HG03175 (cell line): ENCODE measurements around the gene IGFBP5.

Experiments
- ATAC-seq: cut with Tn5 transposase; IDR thresholded peaks from one replicate; pipeline ENCODE4 v1.9.1; 2021; ENCODE audit warnings: mild to moderate bottlenecking, moderate library complexity; ENCODE audit not compliant: unreplicated experiment

Gene IGFBP5, protein sequence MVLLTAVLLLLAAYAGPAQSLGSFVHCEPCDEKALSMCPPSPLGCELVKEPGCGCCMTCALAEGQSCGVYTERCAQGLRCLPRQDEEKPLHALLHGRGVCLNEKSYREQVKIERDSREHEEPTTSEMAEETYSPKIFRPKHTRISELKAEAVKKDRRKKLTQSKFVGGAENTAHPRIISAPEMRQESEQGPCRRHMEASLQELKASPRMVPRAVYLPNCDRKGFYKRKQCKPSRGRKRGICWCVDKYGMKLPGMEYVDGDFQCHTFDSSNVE

DNA sequence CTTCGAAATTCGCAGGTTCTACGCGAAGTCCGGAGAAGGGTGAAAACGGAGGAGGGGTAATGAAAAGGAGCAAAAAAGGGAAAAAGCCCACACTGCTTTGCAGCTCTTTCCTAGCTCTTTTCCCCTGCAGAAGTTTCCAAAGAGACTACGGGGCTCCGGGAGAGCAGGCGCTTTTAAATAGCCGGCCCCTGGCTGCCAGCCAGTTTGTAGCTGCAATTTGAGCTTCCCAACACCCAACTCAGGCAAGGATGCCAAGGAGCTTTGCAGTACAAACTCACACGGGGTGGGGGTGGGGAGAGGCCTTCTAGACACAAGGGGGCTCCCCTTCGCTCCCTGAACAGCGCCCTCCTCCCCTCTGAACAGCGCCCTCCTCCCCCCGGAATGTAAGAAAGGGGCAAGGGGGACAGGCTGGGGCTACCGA is at the start of gene IGFBP5:
TSS of gene IGFBP5 (minus strand) at position 149 of the 421 bp plus-strand sequence. CDS start 774 bp downstream, outside the sequence.
- ATAC-seq = no peak

DNA sequence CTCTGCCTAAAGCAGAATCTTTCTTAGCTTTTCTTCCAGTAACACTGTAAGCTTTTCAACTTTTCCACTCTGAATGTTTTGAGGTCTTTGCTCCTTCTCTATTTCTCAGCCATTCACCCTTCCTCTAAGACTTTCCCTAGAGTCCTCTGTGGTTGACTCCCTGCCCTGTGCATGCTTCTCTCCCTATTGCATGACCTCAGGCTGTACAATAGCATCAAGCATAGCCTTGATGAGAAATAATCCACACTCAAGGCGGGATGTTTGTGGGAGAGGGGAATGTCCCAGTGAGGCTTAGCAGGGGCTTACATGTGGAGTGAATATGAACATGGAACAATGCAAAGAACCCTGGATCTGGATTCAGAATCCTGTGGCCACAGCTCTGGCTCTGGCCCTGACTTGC is 48.4 kb upstream of the IGFBP5 start:
- no peak for ATAC-seq

DNA sequence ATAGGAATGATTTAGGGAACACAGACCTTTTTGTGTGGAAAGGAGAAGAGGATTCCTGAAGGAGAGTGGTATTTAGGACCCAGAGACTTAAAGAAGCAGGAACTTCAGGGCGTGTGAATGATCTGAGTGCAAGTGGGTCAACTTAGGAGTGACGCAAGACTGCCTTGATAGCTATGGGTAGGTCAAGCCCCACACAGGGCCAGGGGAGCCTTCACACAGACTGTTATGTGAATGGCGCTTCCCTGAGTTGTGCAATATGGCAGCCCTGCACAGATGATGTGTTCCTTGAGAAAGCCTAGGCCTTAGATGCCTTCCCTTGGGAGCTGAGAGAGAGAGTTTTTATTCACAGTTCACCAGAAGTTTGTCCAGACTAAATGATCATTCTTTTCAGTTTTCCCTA is 47.1 kb upstream of the IGFBP5 start:
- no peak for ATAC-seq

DNA sequence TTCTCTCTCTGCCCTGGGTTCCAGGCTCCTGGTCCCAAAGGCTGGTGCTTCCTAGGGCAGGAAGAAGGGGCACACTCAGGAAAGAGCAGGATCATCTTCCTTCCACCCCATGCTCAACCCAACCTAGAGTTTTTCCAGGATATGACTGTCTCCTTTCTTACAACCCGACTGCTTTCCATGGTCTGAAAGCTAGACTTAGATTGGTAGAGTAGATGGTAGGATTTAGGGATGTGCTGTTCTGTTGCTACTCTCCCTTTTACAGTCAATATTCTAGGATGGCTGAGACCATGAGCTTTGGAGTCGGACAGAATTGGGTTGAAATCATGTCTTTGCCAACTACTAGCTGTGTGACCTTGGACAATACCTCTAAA is 45.9 kb upstream of the IGFBP5 start:
- no peak for ATAC-seq

- ATAC-seq = no peak
Observed at GRCh38 chr2:216740557-216741222, 45.3 kb upstream of the IGFBP5 start.

GRCh38 chr2:216739035-216739434 is 43.7 kb upstream of the IGFBP5 start:
- no peak for ATAC-seq

DNA sequence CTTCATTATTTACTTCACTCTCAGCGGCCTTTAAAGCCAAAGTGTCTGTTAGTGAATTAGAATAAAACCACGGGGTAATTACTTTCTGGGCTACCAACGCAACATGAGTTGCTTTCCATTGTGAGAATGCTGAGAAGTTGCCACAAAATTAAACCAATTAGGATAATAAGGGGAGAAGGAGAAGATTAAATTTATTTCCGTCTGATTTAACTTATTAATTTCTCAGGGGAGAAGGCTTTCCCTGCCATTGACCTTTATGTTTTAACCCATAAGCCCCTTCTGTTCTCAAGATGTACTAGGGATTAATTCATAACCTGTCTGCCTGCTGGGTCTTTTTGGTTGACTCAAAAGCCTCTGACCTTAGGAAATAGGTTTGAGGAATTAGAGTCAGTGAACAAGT is 42.3 kb upstream of the IGFBP5 start:
- ATAC-seq = no peak

- no peak for ATAC-seq
Observed at GRCh38 chr2:216736326-216736725, 41.0 kb upstream of the IGFBP5 start.

DNA sequence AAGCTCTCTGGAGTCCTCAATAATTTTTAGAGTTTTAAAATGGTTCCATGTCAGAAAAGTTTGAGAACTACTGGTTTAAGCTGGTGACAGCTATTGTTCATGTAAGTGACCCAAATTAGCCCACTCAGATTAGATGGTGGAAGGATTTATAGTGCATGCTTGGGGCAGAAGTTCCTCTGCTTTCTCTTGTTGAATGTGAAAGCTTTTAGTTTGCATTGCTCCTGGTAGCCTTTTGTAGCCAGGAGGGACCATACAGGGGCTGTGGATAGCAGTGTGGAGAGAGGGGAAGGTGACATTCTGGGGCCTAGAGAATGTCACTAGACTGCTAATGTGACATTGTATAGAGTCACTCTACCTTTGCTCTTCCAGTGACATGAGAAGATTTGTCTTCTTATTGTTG is 40.3 kb upstream of the IGFBP5 start:
- no peak for ATAC-seq

GRCh38 chr2:216735086-216735485 is 39.7 kb upstream of the IGFBP5 start:
- no peak for ATAC-seq

GRCh38 chr2:216733046-216733445 is 37.7 kb upstream of the IGFBP5 start:
- ATAC-seq = no peak

- no peak for ATAC-seq
Observed at GRCh38 chr2:216732334-216732733, 37.0 kb upstream of the IGFBP5 start.

DNA sequence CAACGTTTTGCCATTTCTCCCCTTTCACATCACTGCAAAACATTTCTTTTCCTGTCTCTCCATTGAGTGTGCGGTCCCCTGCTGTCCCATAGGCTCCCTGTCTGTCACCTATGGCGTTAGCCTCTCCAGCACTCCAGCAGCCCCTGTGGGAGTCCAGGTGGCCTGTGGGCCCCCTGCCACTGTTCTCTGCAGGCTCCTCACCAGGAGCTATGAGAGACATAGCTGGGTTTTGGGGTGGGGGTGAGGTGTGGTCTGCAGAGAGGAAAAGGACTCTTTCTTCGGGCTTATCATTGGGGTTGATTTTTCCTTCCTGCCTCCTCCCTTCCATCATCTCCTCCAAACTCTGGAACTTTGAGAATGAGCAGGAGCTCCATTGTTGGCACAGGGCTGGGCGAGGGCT is 36.1 kb upstream of the IGFBP5 start:
- ATAC-seq = no peak

DNA sequence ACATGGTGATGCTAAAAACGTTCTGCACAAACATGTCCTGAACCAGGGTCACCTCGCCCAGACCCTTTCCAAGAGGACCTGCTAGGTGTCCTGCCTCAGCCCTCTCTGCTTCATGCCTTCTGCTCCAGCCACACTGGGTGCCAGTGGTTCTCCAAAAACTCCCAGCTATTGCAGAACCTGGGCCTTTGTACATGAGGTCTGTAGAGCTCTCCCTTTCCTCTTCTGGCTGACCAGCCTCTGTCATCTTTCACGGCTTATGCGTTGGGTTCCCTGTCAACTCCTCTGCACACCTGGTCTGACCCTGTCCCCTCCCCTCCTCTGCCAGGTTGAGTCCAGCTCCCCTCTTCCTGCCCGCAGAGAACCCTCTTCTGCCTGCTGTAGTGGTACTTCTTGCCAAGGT is 35.5 kb upstream of the IGFBP5 start:
- ATAC-seq = no peak

GRCh38 chr2:216727346-216728122 is 32.2 kb upstream of the IGFBP5 start:
- no peak for ATAC-seq

DNA sequence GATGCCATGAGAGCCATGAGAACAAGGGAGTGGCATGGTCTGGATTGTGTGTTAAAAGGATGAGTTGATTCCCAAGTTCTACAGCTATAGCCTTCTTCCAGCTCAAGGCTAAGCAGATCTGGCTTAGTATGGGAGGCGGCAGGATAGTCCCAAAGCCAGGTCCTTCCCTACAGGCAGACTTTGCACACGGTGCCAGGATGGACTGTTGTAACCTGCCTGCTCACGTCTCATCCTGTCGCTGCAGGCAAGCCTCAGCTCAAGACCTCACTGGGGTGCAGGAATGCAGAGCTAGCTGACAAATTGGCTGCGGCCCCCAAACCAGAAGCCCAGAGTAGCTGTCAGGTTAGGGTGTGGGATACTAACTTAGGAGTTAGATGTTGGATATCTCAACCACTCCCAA is 28.8 kb upstream of the IGFBP5 start:
- ATAC-seq = no peak

GRCh38 chr2:216721141-216721540 is 25.8 kb upstream of the IGFBP5 start:
- ATAC-seq = no peak

DNA sequence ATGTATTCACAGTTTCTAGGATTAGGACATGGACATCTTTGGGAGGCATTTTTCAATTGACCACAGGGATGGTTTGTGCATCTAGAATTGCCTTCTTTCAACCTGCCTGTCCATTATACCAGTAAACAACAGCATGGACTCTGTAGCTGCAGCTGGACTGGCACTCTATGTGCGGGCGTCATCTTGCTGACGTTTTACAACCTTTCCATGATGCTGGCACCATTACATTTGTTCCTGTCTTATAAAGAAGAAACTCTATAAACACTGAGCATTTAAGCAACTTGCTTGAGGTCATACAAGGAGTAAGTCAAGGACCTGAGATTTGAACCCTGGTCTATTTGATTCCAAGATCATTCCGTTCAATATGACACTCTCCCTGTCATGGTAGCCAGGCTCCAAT is 25.4 kb upstream of the IGFBP5 start:
- ATAC-seq = no peak

DNA sequence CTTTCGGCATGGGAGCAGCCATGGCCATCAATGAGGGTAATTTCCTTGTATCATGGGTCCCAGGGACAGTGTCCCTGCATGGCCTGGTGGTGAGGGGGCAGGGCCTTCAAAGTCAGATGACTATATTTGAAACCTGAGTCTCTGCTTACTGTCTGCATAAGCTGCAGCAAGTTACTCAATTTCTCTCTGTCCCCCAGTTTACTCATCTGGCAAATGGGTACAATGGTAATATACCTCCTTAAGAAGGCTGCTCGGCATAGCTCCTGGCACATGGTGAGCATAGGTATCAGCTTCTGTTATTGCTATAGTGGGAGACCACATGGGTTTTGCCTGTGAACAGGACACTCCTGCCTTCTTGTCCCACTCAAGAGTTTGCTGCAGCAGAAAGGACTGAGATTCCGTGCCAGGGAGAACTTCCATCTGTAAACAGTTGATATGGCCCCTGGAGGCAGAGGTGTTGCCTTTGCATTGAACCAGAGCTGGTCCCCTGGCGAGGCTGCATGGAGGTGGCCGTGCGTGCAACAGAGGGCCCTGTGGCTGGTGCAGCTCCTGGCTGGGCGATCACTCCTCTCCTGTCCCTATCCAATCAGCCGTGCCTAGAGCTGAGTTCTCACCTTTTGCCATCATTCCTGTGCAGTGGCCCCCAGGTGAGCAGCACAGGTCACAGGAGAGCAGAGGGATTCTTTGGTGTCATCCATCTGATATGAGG is 22.7 kb upstream of the IGFBP5 start:
- no peak for ATAC-seq

GRCh38 chr2:216717491-216717901 is 22.1 kb upstream of the IGFBP5 start:
- ATAC-seq = no peak

DNA sequence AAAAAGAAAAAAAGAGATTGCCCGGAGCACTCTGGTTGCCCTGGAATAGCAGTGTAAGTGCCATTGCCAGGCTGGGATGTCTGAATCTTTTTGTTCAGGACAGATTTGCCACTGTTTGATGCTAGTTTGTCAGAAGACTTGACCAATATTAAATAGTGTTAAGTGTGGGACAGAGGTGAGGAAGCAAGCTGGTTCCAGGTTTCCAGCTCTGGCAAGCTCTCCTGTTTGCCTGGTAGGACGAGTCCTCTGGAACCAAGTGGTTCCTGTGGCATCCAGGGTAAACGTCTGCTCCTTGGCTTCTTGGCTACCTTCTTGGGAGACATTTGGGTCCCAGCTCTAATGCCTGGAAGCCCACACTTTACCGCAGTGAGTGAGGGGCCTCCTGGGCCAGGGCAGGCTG is 20.8 kb upstream of the IGFBP5 start:
- no peak for ATAC-seq
